RPMI8226 (cell line): Measurements from ENCODE around the gene AKNA.

Experiments used
- DNase-seq: peaks from one replicate; pipeline ENCODE4 v3.0.0-alpha.2; 2015

Gene AKNA

DNA sequence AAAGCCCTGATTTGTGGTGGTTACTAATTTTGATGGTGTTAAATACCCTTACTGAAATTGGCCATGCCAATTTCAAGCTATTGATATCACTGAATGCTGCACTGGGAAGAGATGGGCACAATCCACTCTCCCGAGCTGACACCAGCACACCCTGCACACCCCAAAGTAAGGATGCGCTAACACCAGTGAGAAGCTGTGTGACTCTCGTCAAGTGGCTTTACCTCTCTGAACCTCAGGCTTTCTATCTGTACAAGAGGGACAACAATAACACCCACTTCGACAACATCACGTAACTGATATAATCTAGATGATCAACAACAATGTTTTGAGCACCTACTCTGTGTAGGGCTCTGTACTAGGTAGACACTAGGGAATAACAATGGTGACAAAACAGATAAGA lies 8.0 kb upstream of the AKNA start:
- DNase-seq: no peak

DNA sequence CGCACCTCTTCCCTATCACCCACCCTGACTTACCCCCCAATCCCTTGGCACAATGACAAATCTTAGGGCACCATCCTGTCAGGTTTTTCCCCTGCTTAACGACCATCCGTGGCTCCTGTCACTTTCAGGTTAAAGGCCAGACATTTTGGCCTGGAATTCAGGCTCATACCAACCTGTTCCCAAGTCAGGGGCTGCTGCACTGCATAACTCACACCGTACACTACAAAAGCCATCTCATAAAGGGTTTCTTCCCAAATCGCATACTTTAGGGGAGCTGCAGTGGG lies 7.5 kb upstream of the AKNA start:
- no peak for DNase-seq

DNA sequence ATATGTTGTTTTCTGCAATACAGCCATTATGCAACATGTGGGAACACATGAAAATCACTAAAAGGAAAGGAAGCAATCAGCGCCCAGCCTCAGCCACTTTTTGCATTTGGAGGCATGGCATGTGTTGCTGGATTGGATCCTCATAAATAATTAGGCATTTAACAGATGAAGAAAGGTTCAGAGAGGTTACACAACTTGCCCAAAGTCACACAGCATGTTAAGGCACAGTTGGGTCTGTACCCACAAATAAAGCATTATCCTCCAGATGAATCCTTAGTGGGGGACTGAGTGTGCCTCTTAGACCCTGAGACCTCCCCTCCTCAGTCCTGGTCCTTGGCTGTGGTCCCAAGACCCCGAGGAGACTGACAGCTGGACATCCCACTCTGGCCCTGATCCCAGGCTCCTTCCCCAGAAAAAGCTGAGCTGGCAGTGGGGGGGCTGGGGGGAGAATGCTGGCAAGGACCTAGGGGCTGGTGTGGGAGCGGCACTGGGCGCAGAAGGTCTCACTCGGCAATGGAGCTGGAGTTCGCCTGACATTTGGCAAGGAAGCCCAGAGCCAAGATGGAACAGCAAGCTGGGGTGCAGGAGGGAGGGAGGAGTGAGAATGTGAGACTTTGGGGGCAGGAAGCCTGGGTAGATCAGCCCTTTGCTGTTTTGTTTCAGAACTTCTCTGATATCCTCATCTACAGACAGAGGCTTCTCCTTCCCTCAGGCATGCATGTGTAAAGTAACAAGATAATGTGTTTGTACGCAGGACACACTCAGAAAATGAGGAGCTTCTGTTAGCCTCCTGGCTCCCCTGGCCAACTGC lies 6.9 kb upstream of the AKNA start:
- no peak for DNase-seq

DNA sequence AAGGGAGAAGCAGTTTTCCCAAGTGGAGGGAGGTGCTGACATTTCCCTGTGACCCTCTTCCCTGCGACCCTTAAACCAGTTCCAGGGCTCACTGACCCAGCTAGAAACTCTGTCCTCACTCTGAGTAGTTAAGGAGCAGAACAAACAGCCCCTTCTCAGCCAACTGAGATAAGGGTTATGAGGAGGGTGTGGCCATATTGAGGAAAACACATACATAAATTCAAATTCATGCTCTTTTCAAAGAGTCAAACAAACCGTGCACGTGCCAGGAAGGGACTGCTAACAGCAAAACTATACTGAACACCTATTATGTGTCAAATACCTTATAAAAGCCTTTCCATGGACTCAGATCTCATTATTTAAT lies 4.9 kb upstream of the AKNA start:
- DNase-seq: no peak

GRCh38 chr9:114390952-114391351 lies 3.2 kb upstream of the AKNA start:
- DNase-seq: no peak

- no peak for DNase-seq
Observed at GRCh38 chr9:114389612-114390368, 2.0 kb upstream of the AKNA start.

GRCh38 chr9:114388764-114389375 lies 1.1 kb upstream of the AKNA start:
- no peak for DNase-seq

- no peak for DNase-seq
Observed at GRCh38 chr9:114388357-114388682, 538 bp upstream of the AKNA start.

GRCh38 chr9:114386886-114387679 lies 699 bp downstream of the AKNA start:
- DNase-seq: no peak

DNA sequence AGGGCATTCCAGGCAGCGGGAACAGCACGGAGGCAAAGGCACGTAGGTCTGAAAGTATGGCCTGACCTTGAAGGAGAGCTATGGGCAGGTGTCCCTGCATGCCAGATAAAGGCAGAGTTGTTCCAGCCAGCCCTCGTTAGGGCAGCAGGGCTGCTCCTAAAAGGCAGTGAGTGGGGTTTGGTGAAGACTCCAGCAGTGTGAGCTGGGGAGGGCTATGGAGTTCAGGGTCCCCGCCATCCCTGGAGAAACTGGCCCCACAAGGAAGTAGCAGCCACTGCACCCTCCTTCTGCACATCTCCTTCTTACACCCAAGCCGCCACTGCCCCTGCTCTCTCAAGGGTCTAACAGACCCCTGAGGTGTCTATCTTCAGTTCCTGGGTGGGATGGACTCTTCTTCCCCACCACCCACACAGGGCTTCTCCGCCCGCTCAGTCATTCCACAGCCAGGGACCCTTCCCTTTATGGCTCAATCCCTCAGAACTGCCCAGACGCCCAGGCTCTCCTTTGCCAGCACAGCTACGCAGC lies 1.4 kb downstream of the AKNA start:
- DNase-seq: no peak

- DNase-seq: no peak
Observed at GRCh38 chr9:114385397-114386181, 2.2 kb downstream of the AKNA start.

DNA sequence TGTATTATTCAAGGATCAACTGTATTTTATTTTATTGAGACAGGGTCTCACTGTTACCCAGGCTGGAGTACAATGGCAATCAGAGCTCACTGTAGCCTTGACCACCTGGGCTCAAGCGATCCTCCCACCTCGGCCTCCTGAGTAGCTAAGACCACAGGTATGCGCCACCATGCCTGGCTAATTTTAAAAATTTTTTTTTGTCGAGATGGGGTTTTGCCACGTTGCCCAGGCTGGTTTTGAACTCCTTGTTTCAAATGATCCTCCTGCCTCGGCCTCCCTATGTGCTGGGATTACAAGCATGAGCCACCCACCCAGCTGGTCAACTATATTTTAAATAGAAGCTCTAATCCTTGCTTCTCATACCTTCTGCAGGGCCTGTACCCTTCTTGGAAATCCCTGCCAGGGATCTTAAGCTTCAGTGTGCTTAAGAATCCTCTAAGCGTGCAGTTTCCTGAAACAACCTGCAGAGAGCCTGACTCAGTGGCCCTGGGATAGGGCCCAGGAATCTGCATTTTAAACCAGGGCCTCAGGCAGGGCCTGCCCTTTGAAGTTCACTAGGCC lies 2.9 kb downstream of the AKNA start:
- no peak for DNase-seq

- DNase-seq: no peak
Observed at GRCh38 chr9:114384341-114384740, 3.4 kb downstream of the AKNA start.

DNA sequence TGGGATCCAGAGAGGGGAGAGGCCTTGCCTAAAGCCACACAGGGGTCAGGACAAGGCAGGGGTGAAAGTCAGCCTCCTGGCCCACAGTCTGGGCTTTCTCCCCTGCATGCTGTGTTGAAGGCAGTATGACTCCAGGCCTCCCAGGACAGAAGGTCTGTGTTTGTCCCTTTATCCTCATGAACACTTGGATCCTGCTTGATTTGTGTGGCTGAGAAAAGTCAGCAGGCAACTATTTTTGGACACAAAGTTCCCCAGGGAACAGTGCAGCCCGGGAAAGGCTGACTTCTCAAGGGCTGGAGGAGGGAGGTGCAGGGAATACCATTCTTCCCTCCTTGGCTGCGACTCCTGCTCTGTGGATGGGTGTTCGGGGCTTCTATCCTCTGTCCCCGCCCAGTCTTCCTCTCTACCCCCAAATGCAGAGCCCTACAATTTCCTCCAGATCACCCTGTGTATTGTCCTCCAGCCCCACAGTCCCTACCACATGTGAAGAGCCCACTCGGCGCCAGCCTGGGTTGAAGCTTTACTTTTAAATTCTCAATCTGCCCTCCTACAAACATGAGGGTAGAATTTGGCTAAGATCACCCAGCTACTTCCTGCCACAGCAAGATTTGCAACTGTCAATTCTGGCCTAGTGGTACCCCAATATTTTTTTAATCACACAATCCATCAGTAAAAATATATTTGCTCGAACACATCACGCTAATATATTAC lies 4.1 kb downstream of the AKNA start:
- no peak for DNase-seq

- no peak for DNase-seq
Observed at GRCh38 chr9:114382699-114383520, 4.9 kb downstream of the AKNA start.

GRCh38 chr9:114378883-114379282 lies 8.9 kb downstream of the AKNA start:
- no peak for DNase-seq

DNA sequence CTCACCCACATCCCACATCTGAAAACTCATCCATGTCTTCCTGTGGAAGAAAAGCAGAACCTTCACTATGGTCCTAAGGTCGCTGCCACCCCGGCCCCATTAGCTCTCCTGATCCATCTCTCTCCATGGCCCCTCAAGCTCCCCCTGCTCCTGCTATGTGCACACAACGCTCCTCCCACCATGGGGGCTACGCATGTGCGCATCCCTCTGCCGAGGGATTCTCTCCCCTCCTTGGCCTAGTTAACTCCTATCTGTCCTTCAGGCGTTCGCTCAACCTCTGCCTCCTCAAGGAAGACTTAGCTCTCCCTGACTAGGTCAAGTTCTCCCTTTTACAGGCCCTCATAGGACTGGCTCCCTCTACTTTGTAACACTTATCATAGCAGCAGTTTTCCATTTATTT lies 9.8 kb downstream of the AKNA start:
- no peak for DNase-seq

DNA sequence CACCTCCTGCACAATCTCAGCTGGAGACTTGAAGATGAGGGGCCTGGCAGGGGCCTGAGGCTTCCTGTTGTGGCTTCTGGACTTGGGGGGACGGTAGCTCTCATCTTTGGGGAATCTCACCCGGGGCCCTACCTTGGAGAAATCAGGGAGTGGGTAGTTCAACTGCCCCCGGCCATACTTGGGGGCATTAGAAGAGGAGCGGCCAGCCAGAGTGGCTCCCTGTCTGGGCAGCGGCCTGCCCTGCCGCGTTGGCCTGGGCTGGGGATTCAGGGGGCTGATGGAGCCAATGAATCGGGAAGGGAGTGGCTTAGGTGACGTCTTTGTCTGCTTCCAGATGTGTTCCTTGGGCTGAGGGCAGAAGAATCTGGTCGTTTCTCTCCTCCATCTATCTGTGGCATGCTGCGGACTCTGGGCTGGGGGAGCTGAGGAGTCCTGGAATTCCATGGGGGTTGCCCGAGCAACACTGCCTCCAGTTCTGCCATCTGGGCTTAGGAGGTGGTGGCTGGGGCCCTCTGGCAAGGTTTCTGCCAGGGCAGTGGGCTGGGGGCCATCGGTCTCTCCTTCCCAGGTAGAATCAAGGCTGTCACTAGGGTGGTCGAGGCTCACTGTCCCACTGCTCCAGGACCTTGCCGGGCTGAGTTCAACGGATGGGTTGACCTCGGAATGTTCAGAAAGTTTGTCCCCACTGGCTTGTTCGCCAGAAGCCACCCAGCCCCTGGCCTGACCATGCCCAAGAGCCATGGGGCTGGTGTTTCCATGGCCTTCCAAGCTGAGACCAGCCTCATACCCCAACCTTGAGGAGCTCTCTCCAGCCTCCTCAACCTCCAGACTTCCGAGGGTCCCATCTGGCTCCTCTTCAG lies 11.0 kb downstream of the AKNA start:
- no peak for DNase-seq

DNA sequence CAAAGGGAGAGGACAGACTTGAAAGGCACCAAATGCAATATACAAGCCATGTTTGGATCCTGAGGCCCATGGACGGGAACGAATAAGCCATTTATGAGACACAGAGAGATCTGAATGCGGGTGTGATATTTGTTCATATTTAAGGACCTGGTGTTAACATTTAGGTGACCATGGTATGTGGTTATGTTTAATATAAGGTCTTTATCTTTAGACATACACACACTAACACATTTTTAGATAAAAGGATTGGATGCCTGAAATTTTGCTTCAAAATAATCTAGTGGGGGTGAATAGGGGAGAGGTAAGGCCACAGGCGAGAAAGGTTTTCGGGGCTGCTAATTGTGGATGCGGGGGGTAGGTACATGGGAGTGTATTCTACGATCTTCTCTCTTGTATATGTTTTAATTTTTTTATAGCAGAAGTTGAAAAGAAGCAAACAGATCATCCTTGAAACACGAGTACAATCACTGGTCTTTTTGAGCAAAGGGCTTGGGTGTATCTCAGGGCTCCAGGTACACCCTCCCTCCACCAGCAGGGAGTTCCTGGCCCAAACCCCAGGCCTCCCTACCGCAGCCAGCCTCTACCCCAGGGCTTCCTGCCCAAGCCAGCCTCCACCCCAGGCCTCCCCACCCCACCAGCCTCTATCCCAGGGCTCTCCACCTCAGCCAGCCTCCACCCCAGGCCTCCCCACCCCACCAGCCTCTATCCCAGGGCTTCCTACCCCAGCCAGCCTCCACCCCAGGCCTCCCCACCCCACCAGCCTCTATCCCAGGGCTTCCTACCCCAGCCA lies 12.2 kb downstream of the AKNA start:
- no peak for DNase-seq
